ENCODE data around the gene EXPH5.
A peak's percentile ranks its signal among the peaks of the same experiment; 100 is the strongest.

EXPH5 gene

DNA sequence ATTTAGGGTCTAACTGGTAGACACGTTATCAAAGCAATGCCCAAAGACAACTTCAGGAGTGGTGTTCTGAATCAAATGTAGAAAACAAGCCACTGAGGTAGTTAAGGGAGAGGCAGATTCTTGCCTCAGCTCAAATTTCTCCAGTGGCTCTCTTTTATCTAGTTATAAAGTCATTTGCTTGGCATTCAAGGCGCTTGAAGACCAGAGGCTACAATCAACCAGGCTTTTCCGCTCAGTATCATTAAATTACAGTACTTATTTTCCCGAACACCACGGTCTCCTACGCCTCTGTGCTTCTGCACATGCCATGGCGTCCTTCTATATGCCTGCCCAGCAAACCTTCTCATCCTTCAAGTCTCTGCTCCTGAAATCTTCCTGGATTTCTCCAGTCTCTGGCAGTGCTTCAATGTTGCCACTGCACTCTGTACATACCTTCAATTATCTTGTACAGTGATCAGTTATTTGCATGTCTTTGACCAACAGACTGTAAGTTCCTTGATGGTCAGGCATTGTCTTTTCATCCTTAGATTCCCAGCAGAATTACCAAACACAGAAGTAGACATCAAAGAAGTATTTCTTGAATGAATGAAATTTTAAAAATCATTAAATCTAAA, 96.8 kb downstream of the EXPH5 start:
- Histone ChIP-seq H2AFZ (ENCODE audit: low read length) (peak overlapping the region; percentile 98; the same call in 1 of the 2 replicates), H3K4me3 (ENCODE audit: low read length, poor library complexity, severe bottlenecking) (peak overlapping the region; percentile 95), H3K9ac (ENCODE audit: low read depth, low read length, poor library complexity, severe bottlenecking) (peak overlapping the region; percentile 81)

DNA sequence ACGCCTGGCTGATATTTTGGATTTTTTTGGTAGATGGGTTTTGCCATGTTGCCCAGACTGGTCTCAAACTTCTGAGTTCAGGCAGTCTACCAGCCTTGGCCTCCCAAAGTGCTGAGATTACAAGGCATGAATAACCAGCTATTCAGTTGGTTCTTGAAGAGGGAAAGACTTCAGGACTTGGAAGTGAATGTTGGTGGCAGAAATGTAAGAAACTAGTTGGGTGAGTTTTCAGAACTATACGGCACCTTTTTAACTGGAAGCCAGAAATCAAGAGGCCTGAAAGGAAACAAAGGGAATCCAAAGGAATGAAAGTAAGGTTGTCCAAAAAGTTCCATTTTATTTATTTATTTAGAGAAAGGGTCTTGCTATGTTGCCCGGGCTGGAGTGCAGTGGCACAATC, 98.2 kb downstream of the EXPH5 start:
- no peak overlapping the region for H3K4me3 ChIP-seq (ENCODE audit: low read length, poor library complexity, severe bottlenecking)
- peak overlapping the region; percentile 43 for H3K4me2 ChIP-seq (ENCODE audit: low read depth, low read length, poor library complexity, severe bottlenecking)
- H3K79me2 ChIP-seq (ENCODE audit: insufficient read depth, low read length) = peaks cover 9% of the 10 kb centered on the region; the same call in 1 of the 2 replicates
- no peak for TF ChIP-seq EZH2phosphoT487 (IDR thresholded peaks at IDR 0.05; ENCODE audit: borderline replicate concordance)
- TF ChIP-seq, protein P1, sequence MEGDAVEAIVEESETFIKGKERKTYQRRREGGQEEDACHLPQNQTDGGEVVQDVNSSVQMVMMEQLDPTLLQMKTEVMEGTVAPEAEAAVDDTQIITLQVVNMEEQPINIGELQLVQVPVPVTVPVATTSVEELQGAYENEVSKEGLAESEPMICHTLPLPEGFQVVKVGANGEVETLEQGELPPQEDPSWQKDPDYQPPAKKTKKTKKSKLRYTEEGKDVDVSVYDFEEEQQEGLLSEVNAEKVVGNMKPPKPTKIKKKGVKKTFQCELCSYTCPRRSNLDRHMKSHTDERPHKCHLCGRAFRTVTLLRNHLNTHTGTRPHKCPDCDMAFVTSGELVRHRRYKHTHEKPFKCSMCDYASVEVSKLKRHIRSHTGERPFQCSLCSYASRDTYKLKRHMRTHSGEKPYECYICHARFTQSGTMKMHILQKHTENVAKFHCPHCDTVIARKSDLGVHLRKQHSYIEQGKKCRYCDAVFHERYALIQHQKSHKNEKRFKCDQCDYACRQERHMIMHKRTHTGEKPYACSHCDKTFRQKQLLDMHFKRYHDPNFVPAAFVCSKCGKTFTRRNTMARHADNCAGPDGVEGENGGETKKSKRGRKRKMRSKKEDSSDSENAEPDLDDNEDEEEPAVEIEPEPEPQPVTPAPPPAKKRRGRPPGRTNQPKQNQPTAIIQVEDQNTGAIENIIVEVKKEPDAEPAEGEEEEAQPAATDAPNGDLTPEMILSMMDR (conservative IDR thresholded peaks at IDR 0.05; ENCODE audit: low read length) = no peak
- H3K4me1 ChIP-seq (ENCODE audit: insufficient read depth, low read length, poor library complexity, severe bottlenecking) = peaks cover 16% of the 10 kb centered on the region
- H3F3A ChIP-seq (ENCODE audit: low read depth) = peaks cover 8% of the 10 kb centered on the region; the same call in 1 of the 2 replicates
- no peaks in the 10 kb centered on the region for H3K27me3 ChIP-seq (ENCODE audit: insufficient read depth, low read length, poor library complexity, severe bottlenecking)
- H3K9me3 ChIP-seq (ENCODE audit: insufficient read depth, low read depth, low read length) = no peaks in the 10 kb centered on the region
- peaks cover 3% of the 10 kb centered on the region for H4K20me1 ChIP-seq (ENCODE audit: insufficient read depth, low read length, poor library complexity, severe bottlenecking)
- H2AFZ ChIP-seq (ENCODE audit: low read length) = no peak overlapping the region
- no peak overlapping the region for H3K9ac ChIP-seq (ENCODE audit: low read depth, low read length, poor library complexity, severe bottlenecking)
- H3K9me2 ChIP-seq (replicated peaks; ENCODE audit: low read depth, low read length) = no peaks in the 10 kb centered on the region
- H3K36me3 ChIP-seq (ENCODE audit: insufficient read depth, low read length) = no peaks in the 10 kb centered on the region

More for the DNA sequence above, 96.8 kb downstream of the EXPH5 start:
- Histone ChIP-seq H3K9me3 (ENCODE audit: insufficient read depth, low read depth, low read length) (no peaks in the 10 kb centered on the region), H3F3A (ENCODE audit: low read depth) (peaks cover 8% of the 10 kb centered on the region; the same call in 1 of the 2 replicates), H3K27me3 (ENCODE audit: insufficient read depth, low read length, poor library complexity, severe bottlenecking) (no peaks in the 10 kb centered on the region), H3K79me2 (ENCODE audit: insufficient read depth, low read length) (peaks cover 9% of the 10 kb centered on the region; the same call in 1 of the 2 replicates), H3K4me2 (ENCODE audit: low read depth, low read length, poor library complexity, severe bottlenecking) (peak overlapping the region; percentile 70), H3K9me2 (replicated peaks; ENCODE audit: low read depth, low read length) (no peaks in the 10 kb centered on the region), H3K36me3 (ENCODE audit: insufficient read depth, low read length) (no peaks in the 10 kb centered on the region), H3K4me1 (ENCODE audit: insufficient read depth, low read length, poor library complexity, severe bottlenecking) (peaks cover 16% of the 10 kb centered on the region), H4K20me1 (ENCODE audit: insufficient read depth, low read length, poor library complexity, severe bottlenecking) (peaks cover 3% of the 10 kb centered on the region)
- no peak for TF ChIP-seq EZH2phosphoT487 (IDR thresholded peaks at IDR 0.05; ENCODE audit: borderline replicate concordance)
- TF ChIP-seq, protein P1 (conservative IDR thresholded peaks at IDR 0.05; ENCODE audit: low read length) = no peak

DNA sequence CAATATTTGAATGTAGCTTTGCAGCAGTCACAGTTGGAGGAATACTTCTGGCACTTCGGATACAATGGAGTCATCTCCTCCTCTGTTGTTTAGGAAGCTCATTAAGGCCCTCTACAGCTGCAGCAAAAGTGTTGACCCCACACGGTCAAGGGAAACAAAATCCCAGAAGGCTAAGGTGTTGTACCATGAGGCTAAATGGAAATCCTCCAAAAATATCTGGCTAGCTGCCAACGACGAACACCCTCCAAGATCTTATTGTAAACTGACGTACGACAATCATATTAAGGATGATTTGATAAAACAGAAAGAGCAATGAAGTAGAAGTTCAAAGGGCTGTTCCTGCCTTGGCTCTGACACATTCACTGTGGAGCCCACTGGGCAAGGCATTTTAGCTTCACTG, 99.4 kb downstream of the EXPH5 start:
- Histone ChIP-seq H3K36me3 (ENCODE audit: insufficient read depth, low read length) (no peaks in the 10 kb centered on the region), H2AFZ (ENCODE audit: low read length) (no peak overlapping the region), H3K27me3 (ENCODE audit: insufficient read depth, low read length, poor library complexity, severe bottlenecking) (no peaks in the 10 kb centered on the region), H3K4me2 (ENCODE audit: low read depth, low read length, poor library complexity, severe bottlenecking) (peak overlapping the region; percentile 43), H3K79me2 (ENCODE audit: insufficient read depth, low read length) (peaks cover 9% of the 10 kb centered on the region; the same call in 1 of the 2 replicates), H3K9me3 (ENCODE audit: insufficient read depth, low read depth, low read length) (no peaks in the 10 kb centered on the region), H3K9ac (ENCODE audit: low read depth, low read length, poor library complexity, severe bottlenecking) (no peak overlapping the region), H3F3A (ENCODE audit: low read depth) (peaks cover 8% of the 10 kb centered on the region; the same call in 1 of the 2 replicates), H4K20me1 (ENCODE audit: insufficient read depth, low read length, poor library complexity, severe bottlenecking) (peaks cover 3% of the 10 kb centered on the region), H3K4me1 (ENCODE audit: insufficient read depth, low read length, poor library complexity, severe bottlenecking) (peaks cover 16% of the 10 kb centered on the region), H3K4me3 (ENCODE audit: low read length, poor library complexity, severe bottlenecking) (no peak overlapping the region), H3K9me2 (replicated peaks; ENCODE audit: low read depth, low read length) (no peaks in the 10 kb centered on the region)
- no peak for TF ChIP-seq EZH2phosphoT487 (IDR thresholded peaks at IDR 0.05; ENCODE audit: borderline replicate concordance)
- TF ChIP-seq, protein P1 (conservative IDR thresholded peaks at IDR 0.05; ENCODE audit: low read length) = no peak
